LNCaP clone FGC (cell line): ENCODE data around the gene CAPN10.
A peak's percentile ranks its signal among the peaks of the same experiment; 100 is the strongest.

Source experiments
- DNase-seq: peaks from one replicate; pipeline ENCODE4 v3.0.0-alpha.2; 2011; ENCODE audit warnings: low read depth
- H3K4me3 ChIP-seq: 2 replicates; pipeline ENCODE4 v1.5.1; 2011; ENCODE audit warnings: mild to moderate bottlenecking, low read depth, low read length, control low read depth
- TF ChIP-seq, protein P1 (sequence below): IDR thresholded peaks from 2 replicates; pipeline ENCODE4 v1.5.1; 2012; ENCODE audit warnings: mild to moderate bottlenecking; ENCODE audit not compliant: control insufficient read depth, insufficient read depth; ENCODE audit errors: extremely low read depth

Gene CAPN10

DNA sequence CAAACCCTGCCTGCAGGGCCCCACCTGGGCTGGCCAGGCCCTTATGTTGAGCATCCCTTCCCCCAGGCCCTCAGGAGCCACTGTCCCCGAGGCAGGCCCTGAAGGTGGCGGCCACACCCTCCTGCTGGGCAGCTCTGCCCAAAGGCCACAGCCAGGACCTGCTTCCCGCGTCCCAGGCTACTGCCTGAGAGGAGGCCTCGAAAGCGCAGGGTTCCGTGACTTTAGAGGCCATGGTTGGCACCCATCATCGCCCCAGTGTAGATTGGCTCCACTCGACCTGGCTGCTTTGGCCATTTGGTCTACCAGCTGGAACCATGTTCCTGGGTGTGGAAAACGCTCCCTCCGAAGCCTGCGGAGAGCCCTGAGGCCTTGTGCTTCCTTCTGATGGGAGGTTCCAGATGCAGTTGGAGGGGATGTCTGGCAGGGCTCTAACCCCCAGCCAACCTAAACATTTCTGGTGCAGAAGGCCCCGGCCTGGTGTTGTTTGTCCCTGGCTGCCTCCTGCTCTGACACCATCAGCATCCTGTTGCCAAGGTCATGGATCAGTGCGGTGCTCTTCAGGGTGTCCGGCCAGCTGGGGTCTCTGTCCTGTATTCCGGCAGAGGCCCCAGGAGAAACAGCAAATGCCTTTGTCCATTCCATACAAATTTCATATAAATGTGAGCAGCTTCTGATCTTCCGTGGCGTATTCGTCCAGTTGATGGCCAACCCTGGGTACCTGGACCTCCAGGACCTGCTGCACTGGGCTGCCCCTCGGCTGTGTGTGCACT, 14.7 kb downstream of the CAPN10 start:
- TF ChIP-seq, protein P1, sequence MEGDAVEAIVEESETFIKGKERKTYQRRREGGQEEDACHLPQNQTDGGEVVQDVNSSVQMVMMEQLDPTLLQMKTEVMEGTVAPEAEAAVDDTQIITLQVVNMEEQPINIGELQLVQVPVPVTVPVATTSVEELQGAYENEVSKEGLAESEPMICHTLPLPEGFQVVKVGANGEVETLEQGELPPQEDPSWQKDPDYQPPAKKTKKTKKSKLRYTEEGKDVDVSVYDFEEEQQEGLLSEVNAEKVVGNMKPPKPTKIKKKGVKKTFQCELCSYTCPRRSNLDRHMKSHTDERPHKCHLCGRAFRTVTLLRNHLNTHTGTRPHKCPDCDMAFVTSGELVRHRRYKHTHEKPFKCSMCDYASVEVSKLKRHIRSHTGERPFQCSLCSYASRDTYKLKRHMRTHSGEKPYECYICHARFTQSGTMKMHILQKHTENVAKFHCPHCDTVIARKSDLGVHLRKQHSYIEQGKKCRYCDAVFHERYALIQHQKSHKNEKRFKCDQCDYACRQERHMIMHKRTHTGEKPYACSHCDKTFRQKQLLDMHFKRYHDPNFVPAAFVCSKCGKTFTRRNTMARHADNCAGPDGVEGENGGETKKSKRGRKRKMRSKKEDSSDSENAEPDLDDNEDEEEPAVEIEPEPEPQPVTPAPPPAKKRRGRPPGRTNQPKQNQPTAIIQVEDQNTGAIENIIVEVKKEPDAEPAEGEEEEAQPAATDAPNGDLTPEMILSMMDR = no peak
- H3K4me3 ChIP-seq = no peak overlapping the region
- no peak for DNase-seq

DNA sequence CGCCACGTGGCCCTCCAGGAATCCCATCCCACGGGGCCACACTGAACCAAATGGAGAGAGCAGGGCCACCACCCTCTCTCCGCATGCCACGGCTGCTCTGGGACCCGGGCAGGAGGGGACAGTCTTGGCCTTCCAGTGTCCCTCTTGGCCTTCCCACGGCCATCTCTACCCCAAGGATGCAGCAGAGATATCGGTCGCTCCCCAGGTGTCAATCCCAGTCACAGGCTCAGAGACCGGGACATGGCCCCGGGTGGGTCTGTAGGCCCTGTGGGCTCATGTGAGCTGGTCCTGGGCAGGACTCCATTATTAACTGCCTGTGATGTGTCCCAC, 15.3 kb downstream of the CAPN10 start:
- no peak for DNase-seq
- H3K4me3 ChIP-seq = no peak overlapping the region
- TF ChIP-seq, protein P1 = no peak

DNA sequence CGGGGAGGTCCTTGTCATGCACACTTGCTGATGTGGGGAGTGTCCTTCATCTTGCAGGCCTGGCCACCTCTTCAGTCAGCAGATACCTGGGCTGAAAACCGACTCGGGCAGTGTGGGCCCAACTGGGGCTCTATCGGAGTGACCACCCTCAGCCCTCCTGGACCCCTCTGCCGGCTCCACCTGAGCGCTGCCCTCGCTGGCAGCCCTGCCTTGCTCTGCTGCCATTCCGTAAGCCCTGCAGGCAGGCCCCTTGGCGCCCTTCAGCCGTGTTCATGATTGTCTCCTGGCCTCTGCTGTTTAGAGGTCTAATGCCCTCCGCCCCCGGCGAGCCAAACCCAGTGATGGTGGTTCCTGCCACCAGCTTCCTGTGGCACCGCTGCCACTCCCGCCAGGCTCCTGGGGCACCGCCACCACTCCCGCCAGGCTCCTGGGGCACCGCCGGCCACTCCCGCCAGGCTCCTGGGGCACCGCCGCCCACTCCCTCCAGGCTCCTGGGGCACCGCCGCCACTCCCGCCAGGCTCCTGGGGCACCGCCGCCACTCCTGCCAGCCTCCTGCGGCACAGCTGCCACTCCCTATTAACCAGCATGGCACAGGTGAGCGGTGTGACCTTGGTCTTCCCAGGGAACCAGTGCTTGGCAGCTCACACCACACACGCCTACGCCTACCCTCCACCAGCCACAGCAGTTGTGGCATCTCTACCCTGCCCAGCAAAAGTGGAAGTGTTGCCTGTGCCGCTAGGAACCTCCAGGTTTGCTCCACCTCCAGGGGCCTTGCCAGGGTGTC, 15.9 kb downstream of the CAPN10 start:
- no peak overlapping the region for H3K4me3 ChIP-seq
- DNase-seq = no peak
- TF ChIP-seq, protein P1 = no peak

DNA sequence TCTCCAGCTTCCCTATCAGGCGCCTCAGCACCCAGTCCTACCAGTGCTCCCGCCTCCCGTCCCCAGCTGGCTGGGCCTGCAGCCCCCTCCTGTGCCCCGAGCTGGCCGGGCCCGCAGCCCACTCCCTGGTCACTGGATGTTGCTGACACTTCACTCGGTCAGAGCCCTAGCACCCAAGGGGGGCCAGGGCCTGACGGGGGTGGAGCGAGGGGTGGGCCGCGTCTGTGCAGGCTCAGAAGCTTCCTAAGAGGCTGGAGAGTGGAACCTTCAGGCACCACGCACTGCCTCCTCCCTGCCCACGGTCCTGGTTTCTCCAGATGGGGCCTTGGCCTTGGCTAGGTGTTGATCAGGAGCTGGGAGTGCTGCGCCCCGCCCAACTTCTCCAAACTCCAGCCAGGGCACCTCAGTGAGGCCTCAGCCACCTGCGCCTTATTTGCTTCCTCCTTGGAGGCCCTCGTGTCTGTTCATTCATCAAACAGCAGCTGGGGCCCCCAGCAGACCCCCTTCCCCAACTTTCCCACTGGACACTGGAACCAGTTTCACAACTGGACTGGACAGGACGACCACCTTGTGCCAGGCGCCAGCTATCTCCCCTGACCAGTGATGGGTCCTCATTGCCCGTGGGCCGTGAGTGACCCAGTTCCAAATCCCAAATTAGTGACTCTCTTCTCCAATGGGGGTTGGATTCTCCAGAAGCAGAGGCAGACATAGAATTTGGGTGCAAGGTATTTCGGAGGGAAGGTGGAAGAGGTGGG, 16.7 kb downstream of the CAPN10 start:
- DNase-seq = no peak
- H3K4me3 ChIP-seq = no peak overlapping the region
- TF ChIP-seq, protein P1 = no peak

DNA sequence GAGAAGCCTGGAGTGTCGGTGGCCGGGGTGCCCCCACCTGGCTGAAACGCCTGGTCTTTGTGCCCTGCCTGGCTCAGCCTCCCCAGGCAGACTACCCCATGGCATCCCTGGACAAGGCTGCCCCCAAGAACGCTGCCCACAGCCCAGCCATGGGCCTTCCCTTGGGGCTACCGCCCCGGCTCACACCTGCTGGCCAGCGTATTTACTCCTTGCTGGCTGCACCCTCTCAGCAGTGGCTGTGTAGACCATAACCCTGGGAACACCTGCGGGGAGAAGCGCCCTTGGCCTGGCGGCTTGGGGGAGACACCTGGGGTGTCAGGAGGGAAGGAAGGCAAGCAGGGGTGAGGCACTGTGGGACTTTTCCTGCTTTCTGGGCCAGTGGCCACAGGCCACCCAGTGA, 17.3 kb downstream of the CAPN10 start:
- DNase-seq = no peak
- TF ChIP-seq, protein P1 = no peak
- no peak overlapping the region for H3K4me3 ChIP-seq

DNA sequence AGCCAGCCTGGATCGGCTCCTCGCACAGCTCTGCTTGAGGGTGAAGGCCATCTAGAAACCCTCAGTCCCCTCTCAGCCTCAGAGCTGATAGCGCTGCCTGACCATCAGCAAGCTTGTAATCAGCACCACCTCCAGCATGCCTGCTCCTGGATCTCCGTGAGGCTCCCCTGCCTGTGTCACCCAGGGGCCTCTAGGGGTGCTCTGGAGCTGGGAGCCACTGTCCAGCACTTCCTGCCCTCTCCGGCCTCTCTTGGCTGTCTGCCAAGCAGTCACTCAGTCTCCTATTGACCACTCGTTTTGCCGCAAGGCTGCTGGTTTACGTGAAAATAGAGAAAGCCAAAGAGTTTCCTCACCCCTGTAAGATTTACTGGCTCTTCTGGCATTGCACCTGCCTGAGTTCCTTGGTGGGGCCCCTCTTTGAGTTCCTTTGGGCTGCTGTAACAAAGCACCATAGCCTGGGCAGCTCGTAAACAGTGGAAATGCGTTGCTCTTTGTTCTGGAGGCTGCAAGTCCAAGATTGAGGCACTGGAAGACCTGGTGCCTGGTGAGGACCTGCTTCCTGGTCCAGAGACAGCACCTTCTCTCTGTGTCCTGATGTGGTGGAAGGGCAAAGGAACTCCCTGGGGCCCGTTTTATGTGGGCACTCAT, 17.9 kb downstream of the CAPN10 start:
- TF ChIP-seq, protein P1 = peak; percentile 60
- no peak overlapping the region for H3K4me3 ChIP-seq
- DNase-seq = peak; percentile 21
